ENCODE data around the gene PGAP3.

Gene PGAP3

GRCh38 chr17:39632153-39632941, 55.5 kb downstream of the PGAP3 start:
- peaks cover 14% of the 10 kb centered on the region for H3K27me3 ChIP-seq (ENCODE audit: control insufficient read depth, insufficient read depth, low read length)
- H3K36me3 ChIP-seq (ENCODE audit: control insufficient read depth, insufficient read depth, low read length): no peaks in the 10 kb centered on the region
- no peaks in the 10 kb centered on the region for H3K9me3 ChIP-seq (ENCODE audit: control insufficient read depth, insufficient read depth, low read length)
- peaks cover 55% of the 10 kb centered on the region for H3K4me1 ChIP-seq (ENCODE audit: control insufficient read depth, insufficient read depth, low read length)
- no peak overlapping the region for H3K4me3 ChIP-seq (ENCODE audit: low read depth, low read length)
- H3K9ac ChIP-seq (ENCODE audit: low read depth, low read length): no peak overlapping the region

- Histone ChIP-seq H3K27me3 (ENCODE audit: control insufficient read depth, insufficient read depth, low read length) (peaks cover 17% of the 10 kb centered on the region), H3K9ac (ENCODE audit: low read depth, low read length) (no peak overlapping the region), H3K9me3 (ENCODE audit: control insufficient read depth, insufficient read depth, low read length) (no peaks in the 10 kb centered on the region), H3K4me1 (ENCODE audit: control insufficient read depth, insufficient read depth, low read length) (peaks cover 51% of the 10 kb centered on the region), H3K4me3 (ENCODE audit: low read depth, low read length) (peak overlapping the region; percentile 30), H3K36me3 (ENCODE audit: control insufficient read depth, insufficient read depth, low read length) (no peaks in the 10 kb centered on the region)
Measured at GRCh38 chr17:39631403-39631802, 56.5 kb downstream of the PGAP3 start.

- H3K4me1 ChIP-seq (ENCODE audit: control insufficient read depth, insufficient read depth, low read length): peaks cover 41% of the 10 kb centered on the region
- H3K27me3 ChIP-seq (ENCODE audit: control insufficient read depth, insufficient read depth, low read length): peaks cover 32% of the 10 kb centered on the region
- no peaks in the 10 kb centered on the region for H3K9me3 ChIP-seq (ENCODE audit: control insufficient read depth, insufficient read depth, low read length)
- no peaks in the 10 kb centered on the region for H3K36me3 ChIP-seq (ENCODE audit: control insufficient read depth, insufficient read depth, low read length)
- no peak overlapping the region for H3K9ac ChIP-seq (ENCODE audit: low read depth, low read length)
- no peak overlapping the region for H3K4me3 ChIP-seq (ENCODE audit: low read depth, low read length)
Measured at GRCh38 chr17:39629898-39630297, 58.0 kb downstream of the PGAP3 start.

GRCh38 chr17:39629494-39629880, 58.4 kb downstream of the PGAP3 start:
- Histone ChIP-seq H3K4me1 (ENCODE audit: control insufficient read depth, insufficient read depth, low read length) (peaks cover 39% of the 10 kb centered on the region), H3K4me3 (ENCODE audit: low read depth, low read length) (no peak overlapping the region), H3K9ac (ENCODE audit: low read depth, low read length) (no peak overlapping the region), H3K27me3 (ENCODE audit: control insufficient read depth, insufficient read depth, low read length) (peaks cover 36% of the 10 kb centered on the region), H3K9me3 (ENCODE audit: control insufficient read depth, insufficient read depth, low read length) (no peaks in the 10 kb centered on the region), H3K36me3 (ENCODE audit: control insufficient read depth, insufficient read depth, low read length) (no peaks in the 10 kb centered on the region)

- Histone ChIP-seq H3K9me3 (ENCODE audit: control insufficient read depth, insufficient read depth, low read length) (no peaks in the 10 kb centered on the region), H3K9ac (ENCODE audit: low read depth, low read length) (no peak overlapping the region), H3K4me3 (ENCODE audit: low read depth, low read length) (peak overlapping the region; percentile 37), H3K36me3 (ENCODE audit: control insufficient read depth, insufficient read depth, low read length) (no peaks in the 10 kb centered on the region), H3K27me3 (ENCODE audit: control insufficient read depth, insufficient read depth, low read length) (peaks cover 40% of the 10 kb centered on the region), H3K4me1 (ENCODE audit: control insufficient read depth, insufficient read depth, low read length) (peaks cover 37% of the 10 kb centered on the region)
Measured at GRCh38 chr17:39628655-39629493, 59.0 kb downstream of the PGAP3 start.

- Histone ChIP-seq H3K27me3 (ENCODE audit: control insufficient read depth, insufficient read depth, low read length) (peaks cover 48% of the 10 kb centered on the region), H3K4me3 (ENCODE audit: low read depth, low read length) (peak overlapping the region; percentile 87), H3K9ac (ENCODE audit: low read depth, low read length) (no peak overlapping the region), H3K9me3 (ENCODE audit: control insufficient read depth, insufficient read depth, low read length) (no peaks in the 10 kb centered on the region), H3K36me3 (ENCODE audit: control insufficient read depth, insufficient read depth, low read length) (no peaks in the 10 kb centered on the region), H3K4me1 (ENCODE audit: control insufficient read depth, insufficient read depth, low read length) (peaks cover 37% of the 10 kb centered on the region)
Measured at GRCh38 chr17:39627712-39628516, 59.9 kb downstream of the PGAP3 start.

- Histone ChIP-seq H3K36me3 (ENCODE audit: control insufficient read depth, insufficient read depth, low read length) (no peaks in the 10 kb centered on the region), H3K4me3 (ENCODE audit: low read depth, low read length) (peak overlapping the region; percentile 87), H3K9me3 (ENCODE audit: control insufficient read depth, insufficient read depth, low read length) (no peaks in the 10 kb centered on the region), H3K27me3 (ENCODE audit: control insufficient read depth, insufficient read depth, low read length) (peaks cover 50% of the 10 kb centered on the region), H3K4me1 (ENCODE audit: control insufficient read depth, insufficient read depth, low read length) (peaks cover 33% of the 10 kb centered on the region), H3K9ac (ENCODE audit: low read depth, low read length) (no peak overlapping the region)
Measured at GRCh38 chr17:39627047-39627711, 60.7 kb downstream of the PGAP3 start.

- Histone ChIP-seq H3K4me1 (ENCODE audit: control insufficient read depth, insufficient read depth, low read length) (peaks cover 27% of the 10 kb centered on the region), H3K9ac (ENCODE audit: low read depth, low read length) (no peak within 1 kb of the TSS), H3K4me3 (ENCODE audit: low read depth, low read length) (peak within 1 kb of the TSS; percentile 87), H3K36me3 (ENCODE audit: control insufficient read depth, insufficient read depth, low read length) (no peaks in the 10 kb centered on the region), H3K9me3 (ENCODE audit: control insufficient read depth, insufficient read depth, low read length) (no peaks in the 10 kb centered on the region), H3K27me3 (ENCODE audit: control insufficient read depth, insufficient read depth, low read length) (peaks cover 53% of the 10 kb centered on the region)
Measured at GRCh38 chr17:39626171-39627046, 61.4 kb downstream of the PGAP3 start, which contains the start of gene PPP1R1B. PPP1R1B (plus strand) TSS chr17:39626952; CDS start chr17:39627393, 441 bp downstream.

GRCh38 chr17:39625198-39625785, 62.6 kb downstream of the PGAP3 start:
- H3K4me1 ChIP-seq (ENCODE audit: control insufficient read depth, insufficient read depth, low read length): peaks cover 22% of the 10 kb centered on the region
- no peaks in the 10 kb centered on the region for H3K9me3 ChIP-seq (ENCODE audit: control insufficient read depth, insufficient read depth, low read length)
- H3K27me3 ChIP-seq (ENCODE audit: control insufficient read depth, insufficient read depth, low read length): peaks cover 63% of the 10 kb centered on the region
- H3K9ac ChIP-seq (ENCODE audit: low read depth, low read length): no peak overlapping the region
- H3K4me3 ChIP-seq (ENCODE audit: low read depth, low read length): no peak overlapping the region
- H3K36me3 ChIP-seq (ENCODE audit: control insufficient read depth, insufficient read depth, low read length): no peaks in the 10 kb centered on the region

- no peaks in the 10 kb centered on the region for H3K9me3 ChIP-seq (ENCODE audit: control insufficient read depth, insufficient read depth, low read length)
- H3K4me3 ChIP-seq (ENCODE audit: low read depth, low read length): no peak overlapping the region
- peaks cover 13% of the 10 kb centered on the region for H3K4me1 ChIP-seq (ENCODE audit: control insufficient read depth, insufficient read depth, low read length)
- H3K9ac ChIP-seq (ENCODE audit: low read depth, low read length): no peak overlapping the region
- H3K36me3 ChIP-seq (ENCODE audit: control insufficient read depth, insufficient read depth, low read length): no peaks in the 10 kb centered on the region
- H3K27me3 ChIP-seq (ENCODE audit: control insufficient read depth, insufficient read depth, low read length): peaks cover 66% of the 10 kb centered on the region
Measured at GRCh38 chr17:39624313-39624712, 63.5 kb downstream of the PGAP3 start.

Data from iPS-15b (cell line).